Mucosa of gallbladder (tissue), 1 donor: ENCODE measurements around the gene NLRP10. TPM values are rescaled to one million over a fixed set of nuclear protein-coding genes. Genes with fewer than 3 reads are reported as not detected.
"Not testable (repeated sequence)": the region's sequence is repeated elsewhere in the genome, so short reads cannot be mapped to it uniquely, and the experiment has no call there.

Source experiments
- DNase-seq: peaks from one replicate; pipeline ENCODE4 v3.0.0-alpha.2; 2020; ENCODE audit warnings: low spot score
- total RNA-seq: library from RNA; stranded (reverse); gene quantifications from one replicate; pipeline ENCODE4 v1.2.1, GENCODE V29; 2021
- donor health status: DM: no; HTN: no; CAD: no.

Gene NLRP10
- not detected for total RNA-seq

GRCh38 chr11:7965386-7965785, at the start of gene NLRP10:
TSS of gene NLRP10 (minus strand) at chr11:7965447. CDS start at chr11:7963495, 1,952 bp downstream.
- DNase-seq: no peak

- no peak for DNase-seq
Measured at GRCh38 chr11:8013833-8014232, 48.6 kb upstream of the NLRP10 start.

GRCh38 chr11:8011981-8012444, 46.8 kb upstream of the NLRP10 start:
- DNase-seq: no peak

- DNase-seq: no peak
Measured at GRCh38 chr11:8011371-8011770, 46.1 kb upstream of the NLRP10 start.

- DNase-seq: no peak
Measured at GRCh38 chr11:8009856-8010255, 44.6 kb upstream of the NLRP10 start.

- no peak for DNase-seq
Measured at GRCh38 chr11:8008212-8008611, 43.0 kb upstream of the NLRP10 start.

GRCh38 chr11:8006349-8006977, 41.2 kb upstream of the NLRP10 start:
- DNase-seq: peak; percentile 72

GRCh38 chr11:8005556-8005955, 40.3 kb upstream of the NLRP10 start:
- no peak for DNase-seq

- no peak for DNase-seq
Measured at GRCh38 chr11:8004008-8004407, 38.8 kb upstream of the NLRP10 start.

- no peak for DNase-seq
Measured at GRCh38 chr11:8003187-8003586, 37.9 kb upstream of the NLRP10 start.

GRCh38 chr11:8002676-8003075, 37.4 kb upstream of the NLRP10 start:
- DNase-seq: no peak

- no peak for DNase-seq
Measured at GRCh38 chr11:8000390-8000789, 35.1 kb upstream of the NLRP10 start.

- DNase-seq: no peak
Measured at GRCh38 chr11:7999795-8000194, 34.5 kb upstream of the NLRP10 start.

- no peak for DNase-seq
Measured at GRCh38 chr11:7994581-7995278, 29.5 kb upstream of the NLRP10 start.

GRCh38 chr11:7987560-7987883, 22.3 kb upstream of the NLRP10 start:
- DNase-seq: not testable (repeated sequence)

- DNase-seq: peak; percentile 98
Measured at GRCh38 chr11:7986768-7987559, 21.7 kb upstream of the NLRP10 start, which contains the start of gene EIF3F. TSS of gene EIF3F (plus strand) at chr11:7987337. CDS start at chr11:7987353, 16 bp downstream.

- DNase-seq: no peak
Measured at GRCh38 chr11:7983832-7984590, 18.8 kb upstream of the NLRP10 start.

- no peak for DNase-seq
Measured at GRCh38 chr11:7982582-7983119, 17.4 kb upstream of the NLRP10 start.

- no peak for DNase-seq
Measured at GRCh38 chr11:7981619-7982157, 16.4 kb upstream of the NLRP10 start.

GRCh38 chr11:7977232-7977917, 12.1 kb upstream of the NLRP10 start:
- DNase-seq: no peak

GRCh38 chr11:7974668-7975067, 9.4 kb upstream of the NLRP10 start:
- no peak for DNase-seq
